H9 (cell line): ENCODE results near the gene ZBTB45. TPM values are rescaled to one million over a fixed set of nuclear protein-coding genes. Genes with fewer than 3 reads are reported as not detected.
A peak's percentile ranks its signal among the peaks of the same experiment; 100 is the strongest.

ENCODE experiments used
- DNase-seq: peaks from one replicate; pipeline ENCODE4 v3.0.0-alpha.2; 2017
- H2AFZ ChIP-seq: one replicate; pipeline ENCODE4 v1.6.1; 2013; ENCODE audit warnings: mild to moderate bottlenecking, low read length, control low read depth, moderate library complexity
- H2AK5ac ChIP-seq: 2 replicates; pipeline ENCODE4 v1.6.1; 2013; ENCODE audit warnings: low read length, control low read depth, mixed read lengths; ENCODE audit not compliant: insufficient read length
- H2BK120ac ChIP-seq: one replicate; pipeline ENCODE4 v1.6.1; 2013; ENCODE audit warnings: low read depth, mild to moderate bottlenecking, low read length, control low read depth, inconsistent platforms; ENCODE audit not compliant: poor library complexity, severe bottlenecking
- H2BK12ac ChIP-seq: 2 replicates; pipeline ENCODE4 v1.6.1; 2013; ENCODE audit warnings: low read length, control low read depth, mixed read lengths, low read depth; ENCODE audit not compliant: insufficient read length
- H2BK15ac ChIP-seq: 2 replicates; pipeline ENCODE4 v1.6.1; 2013; ENCODE audit warnings: low read depth, low read length, control low read depth
- H2BK20ac ChIP-seq: one replicate; pipeline ENCODE4 v1.6.1; 2013; ENCODE audit warnings: low read depth, mild to moderate bottlenecking, low read length, control low read depth, inconsistent platforms; ENCODE audit not compliant: poor library complexity, severe bottlenecking
- H2BK5ac ChIP-seq: 2 replicates; pipeline ENCODE4 v1.6.1; 2013; ENCODE audit warnings: low read length, control low read depth, mixed read lengths; ENCODE audit not compliant: insufficient read length
- H3K14ac ChIP-seq: 2 replicates; pipeline ENCODE4 v1.6.1; 2013; ENCODE audit warnings: low read length, control low read depth; ENCODE audit not compliant: insufficient read depth
- H3K18ac ChIP-seq: 2 replicates; pipeline ENCODE4 v1.6.1; 2013; ENCODE audit warnings: low read depth, mild to moderate bottlenecking, mixed read lengths, low read length, control low read depth; ENCODE audit not compliant: insufficient read length
- H3K23ac ChIP-seq: 2 replicates; pipeline ENCODE4 v1.6.1; 2013; ENCODE audit warnings: low read length, control low read depth, mixed read lengths, low read depth; ENCODE audit not compliant: insufficient read length
- H3K23me2 ChIP-seq: 2 replicates; pipeline ENCODE4 v1.6.1; 2013; ENCODE audit warnings: low read depth, mild to moderate bottlenecking, mixed read lengths, low read length, control low read depth; ENCODE audit not compliant: insufficient read length, poor library complexity, severe bottlenecking
- H3K27ac ChIP-seq: 2 replicates; pipeline ENCODE4 v1.5.1; 2013; ENCODE audit warnings: low read length, control low read depth, mixed read lengths, low read depth; ENCODE audit not compliant: insufficient read length
- H3K27me3 ChIP-seq: 2 replicates; pipeline ENCODE4 v1.6.1; 2013; ENCODE audit warnings: low read length, control low read depth, inconsistent platforms; ENCODE audit not compliant: insufficient read depth
- H3K4ac ChIP-seq: 2 replicates; pipeline ENCODE4 v1.6.1; 2013; ENCODE audit warnings: low read depth, mild to moderate bottlenecking, control low read depth, inconsistent platforms, low read length, moderate library complexity
- H3K4me1 ChIP-seq: 2 replicates; pipeline ENCODE4 v1.6.1; 2013; ENCODE audit warnings: low read length, control low read depth, inconsistent platforms; ENCODE audit not compliant: insufficient read depth
- H3K4me2 ChIP-seq: 2 replicates; pipeline ENCODE4 v1.6.1; 2013; ENCODE audit warnings: low read length, control low read depth, mixed read lengths; ENCODE audit not compliant: insufficient read length, insufficient read depth
- H3K56ac ChIP-seq: 2 replicates; pipeline ENCODE4 v1.6.1; 2013; ENCODE audit warnings: low read depth, mild to moderate bottlenecking, mixed read lengths, low read length, control low read depth; ENCODE audit not compliant: insufficient read length
- H3K79me1 ChIP-seq: 2 replicates; pipeline ENCODE4 v1.6.1; 2013; ENCODE audit warnings: low read depth, mild to moderate bottlenecking, moderate library complexity, low read length, control low read depth, inconsistent platforms; ENCODE audit not compliant: insufficient read depth, poor library complexity, severe bottlenecking
- H3K79me2 ChIP-seq: 2 replicates; pipeline ENCODE4 v1.6.1; 2013; ENCODE audit warnings: low read length, control low read depth, inconsistent platforms; ENCODE audit not compliant: insufficient read depth
- H3K9ac ChIP-seq: 2 replicates; pipeline ENCODE4 v1.6.1; 2013; ENCODE audit warnings: low read length, control low read depth, mixed read lengths; ENCODE audit not compliant: insufficient read length; ENCODE audit errors: extremely low read depth
- H3K9me3 ChIP-seq: one replicate; pipeline ENCODE4 v1.6.1; 2013; ENCODE audit warnings: low read depth, low read length, inconsistent platforms; ENCODE audit not compliant: control insufficient read depth
- H3T11ph ChIP-seq: one replicate; pipeline ENCODE4 v1.6.1; 2013; ENCODE audit warnings: mild to moderate bottlenecking, low read length, control low read depth, inconsistent platforms
- H4K20me1 ChIP-seq: one replicate; pipeline ENCODE4 v1.6.1; 2013; ENCODE audit not compliant: control insufficient read depth, insufficient read length, insufficient read depth
- H4K5ac ChIP-seq: 2 replicates; pipeline ENCODE4 v1.6.1; 2013; ENCODE audit warnings: low read depth, mild to moderate bottlenecking, mixed read lengths, low read length, control low read depth; ENCODE audit not compliant: insufficient read length
- H4K8ac ChIP-seq: replicated peaks from 2 replicates; pipeline ENCODE4 v1.6.1; 2013; ENCODE audit warnings: low read length, control low read depth, mixed read lengths, low read depth; ENCODE audit not compliant: insufficient read length
- H4K91ac ChIP-seq: 2 replicates; pipeline ENCODE4 v1.6.1; 2013; ENCODE audit warnings: low read depth, mild to moderate bottlenecking, moderate library complexity, mixed read lengths, low read length, control low read depth; ENCODE audit not compliant: insufficient read length
- H3K27ac Mint-ChIP-seq, 3 experiments: 2 replicates in 2 of 3; 3 replicates in 1 of 3; pipeline ENCODE4 v1.8.0; 2020 to 2021; ENCODE audit warnings: mixed read lengths in 3 of 3, mild to moderate bottlenecking in 1 of 3, moderate library complexity in 1 of 3
- H3K27me3 Mint-ChIP-seq: 2 replicates; pipeline ENCODE4 v1.8.0; 2021; ENCODE audit warnings: low read depth, mild to moderate bottlenecking, moderate library complexity, mixed read lengths
- H3K36me3 Mint-ChIP-seq, 3 experiments: 2 replicates in 2 of 3; 3 replicates in 1 of 3; pipeline ENCODE4 v1.8.0; 2020 to 2021; ENCODE audit warnings: low read depth in 3 of 3, mixed read lengths in 3 of 3; ENCODE audit not compliant: insufficient read depth in 1 of 3
- H3K4me1 Mint-ChIP-seq, 2 experiments: 2 replicates each; pipeline ENCODE4 v1.8.0; 2020; ENCODE audit warnings: mixed read lengths in 2 of 2
- H3K4me3 Mint-ChIP-seq, 2 experiments: 2 replicates in 1 of 2; 3 replicates in 1 of 2; pipeline ENCODE4 v1.8.0; 2020 to 2021; ENCODE audit warnings: mild to moderate bottlenecking in 2 of 2, mixed read lengths in 2 of 2, moderate library complexity in 1 of 2
- H3K9me3 Mint-ChIP-seq, 2 experiments: 2 replicates in 1 of 2; 3 replicates in 1 of 2; pipeline ENCODE4 v1.8.0; 2020; ENCODE audit warnings: mild to moderate bottlenecking in 2 of 2, mixed read lengths in 2 of 2, moderate library complexity in 1 of 2
- WGBS: extraction: QIAGEN DNeasy Blood & Tissue Kit; methylation state at CpG from one replicate; pipeline ENCODE4 v1.1.7; 2013; ENCODE audit warnings: missing lambda C conversion rate, low lambda C conversion rate, mixed read lengths; ENCODE audit not compliant: insufficient read length; ENCODE audit errors: extremely low coverage; 5-methylcytosine and 5-hydroxymethylcytosine counted together
- total RNA-seq: library from RNA; stranded (reverse); gene quantifications from 2 replicates; pipeline ENCODE4 v1.2.1, GENCODE V29; 2021
- TF ChIP-seq, protein P1 (sequence below): fragments of 200-600 bp; sonication (generic); conservative IDR thresholded peaks from 3 replicates; pipeline ENCODE4 v1.8.0; 2021; ENCODE audit warnings: antibody characterized with exemption, mild to moderate bottlenecking

Gene ZBTB45
- total RNA-seq, 1 experiment from 2014 or later: 18.7 TPM

DNA sequence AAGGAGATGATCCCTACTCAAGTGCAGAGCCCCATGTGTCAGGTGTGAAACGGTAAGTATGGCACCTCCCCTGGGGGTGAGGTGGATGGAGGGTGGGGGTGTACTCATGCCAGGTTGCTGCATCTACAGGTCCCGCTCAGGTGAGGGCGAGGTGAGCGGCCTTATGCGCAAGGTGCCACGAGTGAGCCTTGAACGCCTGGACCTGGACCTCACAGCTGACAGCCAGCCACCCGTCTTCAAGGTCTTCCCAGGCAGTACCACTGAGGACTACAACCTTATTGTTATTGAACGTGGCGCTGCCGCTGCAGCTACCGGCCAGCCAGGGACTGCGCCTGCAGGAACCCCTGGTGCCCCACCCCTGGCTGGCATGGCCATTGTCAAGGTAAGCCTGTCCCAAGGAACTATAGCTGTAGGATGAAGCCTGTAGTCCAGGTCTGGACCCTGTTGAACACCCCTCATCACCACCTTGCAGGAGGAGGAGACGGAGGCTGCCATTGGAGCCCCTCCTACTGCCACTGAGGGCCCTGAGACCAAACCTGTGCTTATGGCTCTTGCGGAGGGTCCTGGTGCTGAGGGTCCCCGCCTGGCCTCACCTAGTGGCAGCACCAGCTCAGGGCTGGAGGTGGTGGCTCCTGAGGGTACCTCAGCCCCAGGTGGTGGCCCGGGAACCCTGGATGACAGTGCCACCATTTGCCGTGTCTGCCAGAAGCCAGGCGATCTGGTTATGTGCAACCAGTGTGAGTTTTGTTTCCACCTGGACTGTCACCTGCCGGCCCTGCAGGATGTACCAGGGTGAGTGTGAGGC, 29.5 kb upstream of the ZBTB45 start:
- H3K4me3 Mint-ChIP-seq: peak overlapping the region in 1 of 2 experiments; percentile 25; a peak in 1 of 5 replicates

More for the DNA sequence above, 29.5 kb upstream of the ZBTB45 start:
- Histone ChIP-seq H3K27me3 (no peaks in the 10 kb centered on the region), H3T11ph (no peak overlapping the region), H3K23ac (no peak overlapping the region), H3K9ac (no peak overlapping the region), H4K20me1 (peaks cover 7% of the 10 kb centered on the region), H3K4me2 (no peak overlapping the region), H3K18ac (no peak overlapping the region), H4K8ac (no peak overlapping the region), H2BK12ac (no peak overlapping the region), H2BK120ac (no peak overlapping the region), H2BK5ac (no peak overlapping the region), H3K56ac (no peak overlapping the region), H3K4ac (no peak overlapping the region), H3K9me3 (no peaks in the 10 kb centered on the region), H4K5ac (no peak overlapping the region), H2AFZ (no peak overlapping the region), H3K14ac (no peak overlapping the region), H3K79me1 (peaks cover 14% of the 10 kb centered on the region), H3K79me2 (peaks cover 26% of the 10 kb centered on the region), H3K27ac (no peak overlapping the region), H3K23me2 (peaks cover 16% of the 10 kb centered on the region), H2BK20ac (no peak overlapping the region), H2AK5ac (no peak overlapping the region), H3K4me1 (peaks cover 4% of the 10 kb centered on the region; the same call in 1 of the 2 replicates), H2BK15ac (no peak overlapping the region), H4K91ac (no peak overlapping the region)
- H3K27ac Mint-ChIP-seq: no peak overlapping the region; a peak in 1 of 7 replicates
- H3K9me3 Mint-ChIP-seq: no peaks in the 10 kb centered on the region; a peak in 1 of 5 replicates
- H3K4me1 Mint-ChIP-seq: peaks cover 24 to 25% of the 10 kb centered on the region in 2 experiments
- no CpG with 5 or more reads among the region's 20 CpGs for WGBS
- H3K36me3 Mint-ChIP-seq: peaks cover 59 to 87% (median 81%) of the 10 kb centered on the region in 3 experiments
- H3K27me3 Mint-ChIP-seq: no peaks in the 10 kb centered on the region; the same call in 1 of the 2 replicates
- no peak for DNase-seq
- TF ChIP-seq, protein P1, sequence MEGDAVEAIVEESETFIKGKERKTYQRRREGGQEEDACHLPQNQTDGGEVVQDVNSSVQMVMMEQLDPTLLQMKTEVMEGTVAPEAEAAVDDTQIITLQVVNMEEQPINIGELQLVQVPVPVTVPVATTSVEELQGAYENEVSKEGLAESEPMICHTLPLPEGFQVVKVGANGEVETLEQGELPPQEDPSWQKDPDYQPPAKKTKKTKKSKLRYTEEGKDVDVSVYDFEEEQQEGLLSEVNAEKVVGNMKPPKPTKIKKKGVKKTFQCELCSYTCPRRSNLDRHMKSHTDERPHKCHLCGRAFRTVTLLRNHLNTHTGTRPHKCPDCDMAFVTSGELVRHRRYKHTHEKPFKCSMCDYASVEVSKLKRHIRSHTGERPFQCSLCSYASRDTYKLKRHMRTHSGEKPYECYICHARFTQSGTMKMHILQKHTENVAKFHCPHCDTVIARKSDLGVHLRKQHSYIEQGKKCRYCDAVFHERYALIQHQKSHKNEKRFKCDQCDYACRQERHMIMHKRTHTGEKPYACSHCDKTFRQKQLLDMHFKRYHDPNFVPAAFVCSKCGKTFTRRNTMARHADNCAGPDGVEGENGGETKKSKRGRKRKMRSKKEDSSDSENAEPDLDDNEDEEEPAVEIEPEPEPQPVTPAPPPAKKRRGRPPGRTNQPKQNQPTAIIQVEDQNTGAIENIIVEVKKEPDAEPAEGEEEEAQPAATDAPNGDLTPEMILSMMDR: no peak
